GM12878 (cell line): ENCODE data around the gene SLX4IP. TPM values are rescaled to one million over a fixed set of nuclear protein-coding genes. Genes with fewer than 3 reads are reported as not detected.

ENCODE experiments used
- ATAC-seq: fragments of 200-7000 bp; cut with Tn5 transposase; 3 replicates; pipeline ENCODE4 v1.9.1; 2020; ENCODE audit warnings: mild to moderate bottlenecking, moderate library complexity
- BruUV-seq: library from RNA; stranded (reverse); fragments of 400-500 nt; replicated peaks from 2 replicates; lab custom pipeline; 2021; lab: Mats Ljungman, UMichigan
- CTCF ChIA-PET: fragments of 300-600 bp; sonication (Branson Sonifier 250); formaldehyde crosslinking; extraction: SDS; loops from one replicate; lab custom pipeline; 2021; ENCODE audit warnings: inconsistent platforms; lab: Yijun Ruan, JAX
- POLR2A ChIA-PET: fragments of 350-600 bp; formaldehyde crosslinking; extraction: SDS; loops from one replicate; lab custom pipeline; 2021; ENCODE audit warnings: inconsistent platforms; lab: Charles Lee
- RAD21 ChIA-PET: fragments of 300-600 bp; sonication (Branson Sonifier 250); formaldehyde crosslinking; loops from one replicate; lab custom pipeline; 2023; ENCODE audit warnings: antibody characterized with exemption; ENCODE audit not compliant: unreplicated experiment; lab: Charles Lee
- SMC1A ChIA-PET: fragments of 300-600 bp; sonication (Branson Sonifier 250); formaldehyde crosslinking; loops from one replicate; lab custom pipeline; 2023; ENCODE audit not compliant: unreplicated experiment, uncharacterized antibody; lab: Charles Lee
- DNase-seq: peaks from one replicate; pipeline ENCODE4 v3.0.0-alpha.2; 2011; ENCODE audit warnings: low read depth, low spot score
- FAIRE-seq: peaks from 3 replicates; lab custom pipeline; 2011; peaks lifted over from hg19 to GRCh38; lab: Jason Lieb, UNC
- H2AFZ ChIP-seq: 2 replicates; pipeline ENCODE4 v1.6.0; 2011; ENCODE audit warnings: low read depth, low read length, control low read depth; ENCODE audit not compliant: control insufficient read depth
- H3K27ac ChIP-seq: 2 replicates; pipeline ENCODE4 v1.5.1; 2011; ENCODE audit warnings: control low read depth; ENCODE audit not compliant: control insufficient read depth, insufficient read depth
- H3K27me3 ChIP-seq, 2 experiments: replicated peaks in 1 of 2; 2 replicates each; pipeline versions ENCODE4 v1.6.0 to v1.6.1; 2011; ENCODE audit warnings: low read length in 1 of 2; ENCODE audit not compliant: control insufficient read depth in 2 of 2, insufficient read depth in 2 of 2
- H3K36me3 ChIP-seq, 2 experiments: 2 replicates each; pipeline ENCODE4 v1.5.1; 2011; ENCODE audit warnings: low read length in 1 of 2; ENCODE audit not compliant: control insufficient read depth in 2 of 2, insufficient read depth in 2 of 2
- H3K4me1 ChIP-seq: 2 replicates; pipeline ENCODE4 v1.6.1; 2011; ENCODE audit warnings: mild to moderate bottlenecking, low read length, moderate library complexity, mixed read lengths; ENCODE audit not compliant: control insufficient read depth, insufficient read depth
- H3K4me2 ChIP-seq: 2 replicates; pipeline ENCODE4 v1.6.0; 2011; ENCODE audit warnings: control low read depth; ENCODE audit not compliant: control insufficient read depth, insufficient read depth
- H3K4me3 ChIP-seq: fragments of 200-600 bp; sonication (generic); 2 replicates; pipeline ENCODE4 v1.5.1; 2016
- H3K79me2 ChIP-seq: 2 replicates; pipeline ENCODE4 v1.6.0; 2011; ENCODE audit warnings: low read length; ENCODE audit not compliant: control insufficient read depth, insufficient read depth
- H3K9ac ChIP-seq: 2 replicates; pipeline ENCODE4 v1.8.0; 2011; ENCODE audit warnings: low read length, control low read depth, mixed read lengths; ENCODE audit not compliant: control insufficient read depth, insufficient read depth
- H3K9me3 ChIP-seq: replicated peaks from 3 replicates; pipeline ENCODE4 v1.5.1; 2011; ENCODE audit warnings: mild to moderate bottlenecking, low read length; ENCODE audit not compliant: control insufficient read depth, insufficient read depth
- H4K20me1 ChIP-seq: 2 replicates; pipeline ENCODE4 v1.6.0; 2011; ENCODE audit not compliant: control insufficient read depth, insufficient read depth
- ATF3 ChIP-seq: IDR thresholded peaks from 2 replicates; pipeline ENCODE4 v1.6.1; 2011; ENCODE audit warnings: low read depth, mild to moderate bottlenecking, low read length, moderate library complexity, borderline replicate concordance; ENCODE audit errors: extremely low read depth
- CHD2 ChIP-seq: IDR thresholded peaks from 2 replicates; pipeline ENCODE4 v1.6.1; 2011; ENCODE audit warnings: low read depth, low read length, improper control_type of control experiment, borderline replicate concordance
- EGR1 ChIP-seq, 2 experiments: IDR thresholded peaks; 1 replicate in 1 of 2; 2 replicates in 1 of 2; pipeline ENCODE4 v1.6.1; 2011 to 2012; ENCODE audit warnings: low read depth in 2 of 2, low read length in 2 of 2, borderline replicate concordance in 1 of 2, mild to moderate bottlenecking in 1 of 2, moderate library complexity in 1 of 2
- EP300 ChIP-seq, 2 experiments: fragments of 150-350 bp in 1 of 2; IDR thresholded peaks; 2 replicates each; pipeline ENCODE4 v1.6.1; 2011 to 2012; ENCODE audit warnings: low read depth in 2 of 2, low read length in 2 of 2, borderline replicate concordance in 1 of 2, improper control_type of control experiment in 1 of 2, inconsistent platforms in 1 of 2; ENCODE audit not compliant: control insufficient read depth in 1 of 2
- ESRRA ChIP-seq: IDR thresholded peaks from 2 replicates; pipeline ENCODE4 v1.6.1; 2012; ENCODE audit warnings: mild to moderate bottlenecking, low read length, improper control_type of control experiment
- FOXK2 ChIP-seq: fragments of 450-650 bp; IDR thresholded peaks from 2 replicates; pipeline ENCODE4 v1.6.1; 2017; ENCODE audit warnings: mild to moderate bottlenecking, moderate library complexity
- GABPA ChIP-seq: IDR thresholded peaks from 2 replicates; pipeline ENCODE4 v1.6.1; 2014; ENCODE audit warnings: antibody characterized with exemption, low read depth, mild to moderate bottlenecking, inconsistent platforms
- KLF5 ChIP-seq: fragments of 450-650 bp; IDR thresholded peaks from 2 replicates; pipeline ENCODE4 v1.6.1; 2014; ENCODE audit warnings: mild to moderate bottlenecking; ENCODE audit not compliant: partially characterized antibody
- RELB ChIP-seq: fragments of 450-650 bp; IDR thresholded peaks from 2 replicates; pipeline ENCODE4 v1.6.1; 2017; ENCODE audit warnings: low read depth, mild to moderate bottlenecking, moderate library complexity
- TCF12 ChIP-seq: IDR thresholded peaks from 2 replicates; pipeline ENCODE4 v1.6.1; 2011; ENCODE audit warnings: low read depth, mild to moderate bottlenecking, low read length
- USF2 ChIP-seq: IDR thresholded peaks from 2 replicates; pipeline ENCODE4 v1.6.1; 2011; ENCODE audit warnings: low read depth, low read length, improper control_type of control experiment, borderline replicate concordance
- ZBED1 ChIP-seq: IDR thresholded peaks from 2 replicates; pipeline ENCODE4 v1.6.1; 2016; ENCODE audit warnings: borderline replicate concordance
- WGBS: methylation state at CpG from one replicate; pipeline ENCODE4 v1.1.6; 2016; ENCODE audit warnings: low lambda C conversion rate; ENCODE audit not compliant: insufficient replicate concordance, insufficient coverage; ENCODE audit errors: missing lambda C conversion rate; 5-methylcytosine and 5-hydroxymethylcytosine counted together
- in situ Hi-C: fragments of 300-500 bp; cut with MboI; formaldehyde crosslinking; loops from 9 replicates; pipeline ENCODE4 v1.14.3; 2018; ENCODE audit warnings: mixed read lengths
- intact Hi-C: fragments of 100-400 bp; cut with micrococcal nuclease; formaldehyde crosslinking; loops from one replicate; pipeline ENCODE4 v1.14.2; 2022; ENCODE audit not compliant: unreplicated experiment
- polyA plus RNA-seq, 11 experiments: library from polyadenylated mRNA; depleted of rRNA in 4 of 11; unstranded in 6 of 11; stranded (reverse) in 5 of 11; fragments of >200 nt; fragmentation: Nextera tagmentation in 4 of 11; fragmentation: Illumina TruSeq in 1 of 11; extraction: Ambion mirVana in 4 of 11; extraction: Trizol in 1 of 11; gene quantifications; 1 replicate in 1 of 11; 2 replicates in 10 of 11; pipeline versions ENCODE4 v1.2.1 to v1.2.3, GENCODE V29; 2011 to 2016; ENCODE audit warnings: inconsistent platforms in 2 of 11, missing spikeins in 2 of 11, low read depth in 1 of 11
- total RNA-seq, 4 experiments: library from RNA; depleted of rRNA in 3 of 4; stranded (reverse); fragments of >200 nt in 3 of 4; fragmentation: Illumina TruSeq in 1 of 4; extraction: Trizol in 1 of 4; gene quantifications; 2 replicates each; pipeline versions ENCODE4 v1.2.1 to v1.2.3, GENCODE V29; 2013 to 2021
- TF ChIP-seq, protein P1 (sequence below): fragments of 450-650 bp; conservative IDR thresholded peaks from 2 replicates; pipeline ENCODE4 v1.6.1; 2017; ENCODE audit warnings: mild to moderate bottlenecking, moderate library complexity

Gene SLX4IP
- total and polyA plus RNA-seq, 10 of the 15 experiments (the other 5 are each of a cell fraction or from before 2014, with no cell fraction given) = 2.2 to 11.0 (median 6.3) TPM

DNA sequence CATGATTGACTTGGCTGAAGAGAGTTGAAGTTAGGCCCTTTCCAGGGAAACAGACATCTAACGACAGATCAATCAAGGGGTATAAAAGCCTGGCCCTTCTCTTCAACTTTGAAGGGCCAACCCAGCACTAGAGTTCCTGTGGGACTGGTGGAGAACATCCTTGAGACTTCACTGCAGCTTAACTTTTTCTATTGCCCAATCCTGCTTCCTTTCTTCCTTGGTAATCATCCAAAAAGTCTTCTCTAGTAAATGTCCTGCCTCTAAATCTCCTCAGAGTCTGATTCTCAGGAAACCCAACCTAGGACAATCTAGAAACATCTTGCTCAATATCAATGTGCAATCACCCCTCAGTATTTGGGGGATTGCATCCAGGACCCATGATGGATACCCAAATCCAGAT lies 3.0 kb upstream of the SLX4IP start (continued):
- TF ChIP-seq GABPA (no peak), FOXK2 (no peak), CHD2 (no peak), EP300 (IDR thresholded peaks at IDR 0.05; ENCODE audit: borderline replicate concordance in 1 of 2, control insufficient read depth in 1 of 2, low read depth in 2 of 2, low read length in 2 of 2) (no peak), USF2 (no peak), TCF12 (no peak), EGR1 (IDR thresholded peaks at IDR 0.05; ENCODE audit: borderline replicate concordance in 1 of 2, low read depth in 2 of 2, low read length in 2 of 2) (no peak)

DNA sequence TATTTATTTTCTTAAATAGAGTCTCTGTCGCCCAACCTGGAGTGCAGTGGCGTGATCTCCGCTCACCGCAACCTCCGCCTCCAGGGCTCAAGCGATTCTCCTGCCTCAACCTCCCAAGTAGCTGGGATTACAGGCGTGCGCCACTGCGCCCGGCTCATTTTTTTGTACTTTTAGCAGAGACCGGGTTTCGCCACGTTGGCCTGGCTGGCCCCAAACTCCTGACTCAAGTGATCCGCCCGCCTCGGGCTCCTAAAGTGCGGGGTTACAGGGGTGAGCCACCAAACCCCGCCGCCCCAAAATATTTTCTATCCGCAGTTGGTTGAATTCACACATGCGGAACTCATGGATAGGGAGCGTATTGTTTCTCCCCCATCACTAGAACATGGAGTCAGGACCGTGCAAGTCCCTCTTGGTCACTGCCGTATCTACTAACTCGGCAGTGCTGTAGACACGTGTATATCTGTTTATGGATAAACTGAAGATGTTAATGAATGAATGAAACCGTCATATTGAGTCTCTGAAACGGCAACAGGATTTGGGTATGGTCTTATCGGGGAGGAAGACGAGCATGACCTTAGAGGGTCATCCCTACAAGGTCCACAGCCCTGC lies 2.0 kb upstream of the SLX4IP start:
- no peaks in the 10 kb centered on the region for H4K20me1 ChIP-seq
- ChIA-PET RAD21 (interaction anchor here (1.4 to 5.0 kb wide), 4 partner anchors 20 to 92 kb away, joined by 3 to 47 read pairs (median 10); no protein-coding TSS in a partner anchor), CTCF (interaction anchor here (0.6 to 6.4 kb wide), 4 partner anchors 8 to 380 kb away, joined by 4 to 52 read pairs (median 14); no protein-coding TSS in a partner anchor), POLR2A (interaction anchor here (0.7 to 6.6 kb wide), 7 partner anchors 10 to 85 kb away, joined by 3 to 53 read pairs (median 8); no protein-coding TSS in a partner anchor), SMC1A (interaction anchor here (0.7 to 6.8 kb wide), 10 partner anchors 8 to 239 kb away, joined by 3 to 72 read pairs (median 4); no protein-coding TSS in a partner anchor)
- intact Hi-C loops = loop anchor here (5.0 to 10.0 kb wide), 4 partner anchors 79 to 1102 kb away; no protein-coding TSS in a partner anchor
- DNase-seq (no peak), FAIRE-seq (no peak), ATAC-seq (no peak)
- H3K79me2 ChIP-seq = peaks cover 35% of the 10 kb centered on the region
- H3K27me3 ChIP-seq = no peaks in the 10 kb centered on the region
- peak overlapping the region; percentile 97 for H3K4me3 ChIP-seq
- in situ Hi-C loops = no loop called here
- peak overlapping the region; percentile 87; the same call in 1 of the 2 replicates for H3K27ac ChIP-seq
- TF ChIP-seq ESRRA (no peak), ZBED1 (no peak), ATF3 (no peak), KLF5 (no peak), RELB (no peak), CHD2 (no peak)
- TF ChIP-seq, protein P1, sequence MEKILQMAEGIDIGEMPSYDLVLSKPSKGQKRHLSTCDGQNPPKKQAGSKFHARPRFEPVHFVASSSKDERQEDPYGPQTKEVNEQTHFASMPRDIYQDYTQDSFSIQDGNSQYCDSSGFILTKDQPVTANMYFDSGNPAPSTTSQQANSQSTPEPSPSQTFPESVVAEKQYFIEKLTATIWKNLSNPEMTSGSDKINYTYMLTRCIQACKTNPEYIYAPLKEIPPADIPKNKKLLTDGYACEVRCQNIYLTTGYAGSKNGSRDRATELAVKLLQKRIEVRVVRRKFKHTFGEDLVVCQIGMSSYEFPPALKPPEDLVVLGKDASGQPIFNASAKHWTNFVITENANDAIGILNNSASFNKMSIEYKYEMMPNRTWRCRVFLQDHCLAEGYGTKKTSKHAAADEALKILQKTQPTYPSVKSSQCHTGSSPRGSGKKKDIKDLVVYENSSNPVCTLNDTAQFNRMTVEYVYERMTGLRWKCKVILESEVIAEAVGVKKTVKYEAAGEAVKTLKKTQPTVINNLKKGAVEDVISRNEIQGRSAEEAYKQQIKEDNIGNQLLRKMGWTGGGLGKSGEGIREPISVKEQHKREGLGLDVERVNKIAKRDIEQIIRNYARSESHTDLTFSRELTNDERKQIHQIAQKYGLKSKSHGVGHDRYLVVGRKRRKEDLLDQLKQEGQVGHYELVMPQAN = 0 out of 2 replicates have a peak, but pooled peaks have one; percentile 18
- peak overlapping the region; percentile 51 for H3K4me2 ChIP-seq
- H3K9me3 ChIP-seq = no peaks in the 10 kb centered on the region
- H2AFZ ChIP-seq = peak overlapping the region; percentile 62
- BruUV-seq = no TSS peak
- no peaks in the 10 kb centered on the region for H3K36me3 ChIP-seq
- peaks cover 19% of the 10 kb centered on the region for H3K4me1 ChIP-seq
- H3K9ac ChIP-seq = peak overlapping the region; percentile 91; the same call in 1 of the 2 replicates
- 73% methylated on average over 30 of the region's 30 CpGs for WGBS
